Measurements from ENCODE around the gene LBR. TPM values are rescaled to one million over a fixed set of nuclear protein-coding genes. Genes with fewer than 3 reads are reported as not detected.

The LBR gene
- total and polyA plus RNA-seq, 2 of the 4 experiments (the other 2 are of a cell fraction): 21.3 to 24.9 TPM

- no peak overlapping the region for H3K23ac ChIP-seq (ENCODE audit: low read depth, low read length)
- H2AK5ac ChIP-seq (ENCODE audit: low read depth, low read length): no peak overlapping the region
- ChIA-PET CTCF (no interaction called here), POLR2A (ENCODE audit: unreplicated experiment) (no interaction called here)
- no peak overlapping the region for H2BK120ac ChIP-seq (ENCODE audit: low read depth, low read length)
- H4K5ac ChIP-seq (ENCODE audit: low read depth, low read length): no peak overlapping the region
- no peaks in the 10 kb centered on the region for H4K20me1 ChIP-seq (ENCODE audit: insufficient read depth, low read length)
- H3K9me1 ChIP-seq (ENCODE audit: insufficient read depth, low read length): no peaks in the 10 kb centered on the region
- no CpG with 5 or more reads among the region's 1 CpG for WGBS, 2 experiments (ENCODE audit: extremely low coverage in 2 of 2, insufficient read length in 1 of 2)
- H3K56ac ChIP-seq (ENCODE audit: extremely low read depth, insufficient read depth, low read length): no peak overlapping the region
- H3K4me2 ChIP-seq (ENCODE audit: low read depth, low read length): no peak overlapping the region
- no peak overlapping the region for H2BK15ac ChIP-seq (ENCODE audit: low read depth, low read length)
- no peak overlapping the region for H4K8ac ChIP-seq (ENCODE audit: low read depth in 2 of 2, low read length in 2 of 2)
- H3K27me3 ChIP-seq (ENCODE audit: control insufficient read depth, insufficient read depth, low read length): 0 out of 2 replicates have a peak, but pooled peaks cover 1% of the 10 kb centered on the region
- dilution Hi-C loops (cut with HindIII; ENCODE audit: low sequenced_read_pairs, unreplicated experiment): no loop called here
- DNase-seq: no peak
- no peaks in the 10 kb centered on the region for H3K9me3 ChIP-seq (ENCODE audit: control insufficient read depth, insufficient read depth, low read length)
- H2BK5ac ChIP-seq (ENCODE audit: low read depth, low read length, poor library complexity, severe bottlenecking): no peak overlapping the region
- no peak overlapping the region for H2BK20ac ChIP-seq (ENCODE audit: low read depth, low read length)
- H3K4me3 ChIP-seq (ENCODE audit: insufficient read depth, low read depth, low read length): no peak overlapping the region
- ATAC-seq (ENCODE audit: low read depth): no peak
- BruUV-seq (replicated peaks): no TSS peak
- no peak overlapping the region for H3K9ac ChIP-seq (ENCODE audit: low read depth, low read length)
- H2AFZ ChIP-seq (replicated peaks; ENCODE audit: low read length, poor library complexity): no peak overlapping the region
- H3K18ac ChIP-seq (ENCODE audit: low read depth, low read length): no peak overlapping the region
- no peak overlapping the region for H2AK9ac ChIP-seq (replicated peaks; ENCODE audit: low read depth, low read length, poor library complexity)
- intact Hi-C loops (cut with micrococcal nuclease): no loop called here
- H3K4me1 ChIP-seq (ENCODE audit: control insufficient read depth, insufficient read depth, low read length): no peaks in the 10 kb centered on the region
- in situ Hi-C loops (cut with MboI; ENCODE audit: low sequenced_read_pairs): no loop called here
- no peak overlapping the region for H3K4ac ChIP-seq (ENCODE audit: low read depth, low read length)
- no peaks in the 10 kb centered on the region for H3K79me1 ChIP-seq (ENCODE audit: low read depth in 1 of 2, low read length in 2 of 2)
- no peak for TF ChIP-seq NFE2L2 (IDR thresholded peaks at IDR 0.05; ENCODE audit: low read depth, low read length)
- no peak overlapping the region for H3K14ac ChIP-seq (replicated peaks; ENCODE audit: low read depth, low read length)
- no peak overlapping the region for H4K91ac ChIP-seq (ENCODE audit: insufficient read depth, low read depth, low read length)
- no peaks in the 10 kb centered on the region for H3K36me3 ChIP-seq (ENCODE audit: control insufficient read depth, insufficient read depth, low read length)
- no peak overlapping the region for H3K27ac ChIP-seq (ENCODE audit: insufficient read depth, low read length)
These were observed 72.0 kb downstream of the LBR start for GRCh38 chr1:225355863-225356262.

Data from IMR-90 (cell line).